Smooth muscle cell (in vitro differentiated cells): ENCODE data around the gene BAG2. TPM values are rescaled to one million over a fixed set of nuclear protein-coding genes. Genes with fewer than 3 reads are reported as not detected.

Experiments
- DNase-seq: peaks from one replicate; lab custom pipeline; 2025; ENCODE audit not compliant: unreplicated experiment; lab: John Stamatoyannopoulos, UW
- H2AFZ ChIP-seq: fragments of 200-600 bp; sonication (generic); 2 replicates; pipeline ENCODE4 v1.6.0; 2016; ENCODE audit warnings: antibody characterized with exemption, low read depth, mild to moderate bottlenecking
- H3F3A ChIP-seq: fragments of 200-600 bp; sonication (generic); 2 replicates; pipeline ENCODE4 v1.6.0; 2017; ENCODE audit warnings: antibody characterized with exemption, low read depth
- H3K27ac ChIP-seq: fragments of 200-600 bp; sonication (generic); 2 replicates; pipeline ENCODE4 v1.5.1; 2016; ENCODE audit warnings: low read depth, mild to moderate bottlenecking
- H3K27me3 ChIP-seq: fragments of 200-600 bp; sonication (generic); 2 replicates; pipeline ENCODE4 v1.6.1; 2016; ENCODE audit warnings: low read depth, mild to moderate bottlenecking
- H3K36me3 ChIP-seq: fragments of 200-600 bp; sonication (generic); 2 replicates; pipeline ENCODE4 v1.5.1; 2016; ENCODE audit warnings: low read depth
- H3K4me1 ChIP-seq: fragments of 200-600 bp; sonication (generic); 2 replicates; pipeline ENCODE4 v1.5.1; 2016; ENCODE audit warnings: low read depth
- H3K4me2 ChIP-seq: fragments of 200-600 bp; sonication (generic); 2 replicates; pipeline ENCODE4 v1.6.0; 2016; ENCODE audit warnings: mild to moderate bottlenecking
- H3K4me3 ChIP-seq: fragments of 200-600 bp; sonication (generic); 2 replicates; pipeline ENCODE4 v1.5.1; 2016; ENCODE audit warnings: mild to moderate bottlenecking
- H3K79me2 ChIP-seq: fragments of 200-600 bp; sonication (generic); 2 replicates; pipeline ENCODE4 v1.6.0; 2016; ENCODE audit warnings: low read depth, mild to moderate bottlenecking
- H3K9ac ChIP-seq: fragments of 200-600 bp; sonication (generic); 2 replicates; pipeline ENCODE4 v1.6.0; 2016; ENCODE audit warnings: low read depth
- H3K9me3 ChIP-seq: fragments of 200-600 bp; sonication (generic); replicated peaks from 2 replicates; pipeline ENCODE4 v1.5.1; 2016; ENCODE audit warnings: low read depth
- H4K20me1 ChIP-seq: fragments of 200-600 bp; sonication (generic); 2 replicates; pipeline ENCODE4 v1.6.0; 2016; ENCODE audit warnings: low read depth
- CTCF ChIP-seq: fragments of 200-600 bp; sonication (generic); IDR thresholded peaks from 2 replicates; pipeline ENCODE4 v1.5.1; 2017; ENCODE audit warnings: borderline replicate concordance, mild to moderate bottlenecking, antibody characterized with exemption; ENCODE audit not compliant: insufficient read depth, poor library complexity, severe bottlenecking
- WGBS: methylation state at CpG from one replicate; pipeline ENCODE4 v1.1.7; 2016; ENCODE audit warnings: low lambda C conversion rate; 5-methylcytosine and 5-hydroxymethylcytosine counted together
- polyA plus RNA-seq: library from polyadenylated mRNA; unstranded; fragments of >200 nt; fragmentation: Nextera tagmentation; extraction: Ambion mirVana; gene quantifications from 2 replicates; pipeline ENCODE4 v1.2.1, GENCODE V29; 2016
- total RNA-seq: library from RNA; depleted of rRNA; stranded (reverse); fragments of >200 nt; gene quantifications from 2 replicates; pipeline ENCODE4 v1.2.3, GENCODE V29; 2014

BAG2 gene
- total and polyA plus RNA-seq, 2 experiments from 2014 or later: 12.4 to 15.7 TPM

- Histone ChIP-seq H3K4me1 (peaks cover 22% of the 10 kb centered on the region), H3K9ac (no peak overlapping the region), H3K79me2 (peaks cover 84% of the 10 kb centered on the region), H3K36me3 (no peaks in the 10 kb centered on the region), H3F3A (peaks cover 21% of the 10 kb centered on the region), H3K4me2 (peak overlapping the region; percentile 38), H3K4me3 (no peak overlapping the region), H4K20me1 (peaks cover 67% of the 10 kb centered on the region), H2AFZ (no peak overlapping the region), H3K9me3 (no peaks in the 10 kb centered on the region), H3K27ac (peak overlapping the region; percentile 79), H3K27me3 (no peaks in the 10 kb centered on the region)
- no peak for DNase-seq
- TF ChIP-seq CTCF: no peak
Observed at GRCh38 chr6:57209030-57209429, 36.9 kb downstream of the BAG2 start.

GRCh38 chr6:57210060-57210459 lies 37.9 kb downstream of the BAG2 start:
- H4K20me1 ChIP-seq: peaks cover 70% of the 10 kb centered on the region
- peak overlapping the region; percentile 79 for H3K27ac ChIP-seq

GRCh38 chr6:57215260-57215659 lies 43.1 kb downstream of the BAG2 start:
- Histone ChIP-seq H3K79me2 (peaks cover 100% of the 10 kb centered on the region), H3K9me3 (no peaks in the 10 kb centered on the region), H3K4me1 (peaks cover 12% of the 10 kb centered on the region), H3K36me3 (no peaks in the 10 kb centered on the region), H3K27me3 (no peaks in the 10 kb centered on the region), H3K4me2 (no peak overlapping the region), H3F3A (peaks cover 5% of the 10 kb centered on the region), H3K27ac (no peak overlapping the region), H4K20me1 (peaks cover 72% of the 10 kb centered on the region), H3K4me3 (no peak overlapping the region), H3K9ac (no peak overlapping the region), H2AFZ (no peak overlapping the region)
- TF ChIP-seq CTCF: no peak
- WGBS: 100% methylated on average over 1 of the region's 1 CpG
- no peak for DNase-seq

More at GRCh38 chr6:57210060-57210459, 37.9 kb downstream of the BAG2 start:
- no peak for DNase-seq
- Histone ChIP-seq H3K4me3 (no peak overlapping the region), H2AFZ (no peak overlapping the region), H3K4me1 (peaks cover 22% of the 10 kb centered on the region), H3K4me2 (no peak overlapping the region), H3K27me3 (no peaks in the 10 kb centered on the region), H3K9me3 (no peaks in the 10 kb centered on the region), H3K36me3 (no peaks in the 10 kb centered on the region), H3F3A (peaks cover 21% of the 10 kb centered on the region), H3K79me2 (peaks cover 84% of the 10 kb centered on the region), H3K9ac (no peak overlapping the region)
- TF ChIP-seq CTCF: no peak
- 97% methylated on average over 5 of the region's 5 CpGs for WGBS

- H3K9me3 ChIP-seq: no peaks in the 10 kb centered on the region
- no peaks in the 10 kb centered on the region for H3F3A ChIP-seq
- H4K20me1 ChIP-seq: peaks cover 65% of the 10 kb centered on the region
- no peak overlapping the region for H2AFZ ChIP-seq
- no peaks in the 10 kb centered on the region for H3K27me3 ChIP-seq
- H3K9ac ChIP-seq: no peak overlapping the region
- H3K4me2 ChIP-seq: no peak overlapping the region
- DNase-seq: no peak
- no peak overlapping the region for H3K4me3 ChIP-seq
- peaks cover 20% of the 10 kb centered on the region for H3K4me1 ChIP-seq
- 88% methylated on average over 7 of the region's 7 CpGs for WGBS
- TF ChIP-seq CTCF: no peak
- H3K36me3 ChIP-seq: no peaks in the 10 kb centered on the region
- H3K79me2 ChIP-seq: peaks cover 100% of the 10 kb centered on the region
- no peak overlapping the region for H3K27ac ChIP-seq
Observed at GRCh38 chr6:57216235-57217101, 44.3 kb downstream of the BAG2 start.
